Measurements from ENCODE around the gene ATRN.

DNA sequence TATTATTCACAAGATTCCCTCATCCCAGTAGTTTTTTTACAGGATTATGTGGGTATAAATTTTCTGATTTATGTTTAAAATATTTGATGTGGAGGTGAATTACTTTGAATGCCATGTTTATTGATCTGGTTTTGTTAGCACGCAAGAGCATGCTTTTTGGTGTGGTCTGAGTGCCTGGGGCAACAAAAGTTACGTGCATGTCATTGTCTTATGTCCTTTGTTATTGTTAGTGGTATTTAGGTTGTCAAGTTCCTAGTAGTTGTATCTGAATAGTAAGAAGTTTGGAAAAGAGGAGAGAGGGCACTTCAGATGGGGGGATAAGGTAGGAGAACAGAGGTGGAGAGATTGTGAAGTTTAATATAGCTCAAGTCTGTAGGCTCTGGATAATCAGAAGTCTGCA is 95.0 kb downstream of the ATRN start:
- TF ChIP-seq, protein P1, sequence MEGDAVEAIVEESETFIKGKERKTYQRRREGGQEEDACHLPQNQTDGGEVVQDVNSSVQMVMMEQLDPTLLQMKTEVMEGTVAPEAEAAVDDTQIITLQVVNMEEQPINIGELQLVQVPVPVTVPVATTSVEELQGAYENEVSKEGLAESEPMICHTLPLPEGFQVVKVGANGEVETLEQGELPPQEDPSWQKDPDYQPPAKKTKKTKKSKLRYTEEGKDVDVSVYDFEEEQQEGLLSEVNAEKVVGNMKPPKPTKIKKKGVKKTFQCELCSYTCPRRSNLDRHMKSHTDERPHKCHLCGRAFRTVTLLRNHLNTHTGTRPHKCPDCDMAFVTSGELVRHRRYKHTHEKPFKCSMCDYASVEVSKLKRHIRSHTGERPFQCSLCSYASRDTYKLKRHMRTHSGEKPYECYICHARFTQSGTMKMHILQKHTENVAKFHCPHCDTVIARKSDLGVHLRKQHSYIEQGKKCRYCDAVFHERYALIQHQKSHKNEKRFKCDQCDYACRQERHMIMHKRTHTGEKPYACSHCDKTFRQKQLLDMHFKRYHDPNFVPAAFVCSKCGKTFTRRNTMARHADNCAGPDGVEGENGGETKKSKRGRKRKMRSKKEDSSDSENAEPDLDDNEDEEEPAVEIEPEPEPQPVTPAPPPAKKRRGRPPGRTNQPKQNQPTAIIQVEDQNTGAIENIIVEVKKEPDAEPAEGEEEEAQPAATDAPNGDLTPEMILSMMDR (conservative IDR thresholded peaks at IDR 0.05; ENCODE audit: low read length): no peak
- TF ChIP-seq EZH2phosphoT487 (IDR thresholded peaks at IDR 0.05; ENCODE audit: borderline replicate concordance): no peak

Data from Loucy (cell line).